Endothelial cell of umbilical vein (primary cell): ENCODE results near the gene TBC1D9. TPM values are rescaled to one million over a fixed set of nuclear protein-coding genes. Genes with fewer than 3 reads are reported as not detected.
A peak's percentile ranks its signal among the peaks of the same experiment; 100 is the strongest.

Experiments used
- BruUV-seq: library from RNA; stranded (reverse); fragments of 400-500 nt; replicated peaks from 2 replicates; lab custom pipeline; 2021; lab: Mats Ljungman, UMichigan
- CTCF ChIA-PET: fragments of 300-600, 350-600 bp; sonication (Branson Sonifier 250); formaldehyde crosslinking; loops from one replicate; lab custom pipeline; 2021; ENCODE audit warnings: antibody characterized with exemption, inconsistent platforms; lab: Charles Lee
- POLR2A ChIA-PET: fragments of 300-600, 350-600 bp; sonication (Branson Sonifier 250); formaldehyde crosslinking; loops from one replicate; lab custom pipeline; 2021; ENCODE audit warnings: antibody characterized with exemption, inconsistent platforms; lab: Charles Lee
- DNase-seq: peaks from one replicate; pipeline ENCODE4 v3.0.0-alpha.2; 2011; ENCODE audit warnings: low read depth, low spot score
- FAIRE-seq: peaks from 2 replicates; lab custom pipeline; 2011; peaks lifted over from hg19 to GRCh38; lab: Jason Lieb, UNC
- H2AFZ ChIP-seq: 2 replicates; pipeline ENCODE4 v1.6.0; 2012; ENCODE audit warnings: low read depth, low read length, control low read depth, inconsistent platforms
- H3K27ac ChIP-seq: 2 replicates; pipeline ENCODE4 v1.5.1; 2011; ENCODE audit warnings: low read depth, mild to moderate bottlenecking, control low read depth, low read length, moderate library complexity; ENCODE audit not compliant: insufficient read depth
- H3K27me3 ChIP-seq, 2 experiments: 2 replicates each; pipeline versions ENCODE4 v1.6.0 to v1.6.1; 2011; ENCODE audit warnings: low read length in 2 of 2, mixed read lengths in 1 of 2; ENCODE audit not compliant: control insufficient read depth in 2 of 2, insufficient read depth in 2 of 2
- H3K36me3 ChIP-seq, 2 experiments: 2 replicates in 1 of 2; 3 replicates in 1 of 2; pipeline ENCODE4 v1.5.1; 2011; ENCODE audit warnings: low read length in 2 of 2, mild to moderate bottlenecking in 1 of 2, moderate library complexity in 1 of 2; ENCODE audit not compliant: control insufficient read depth in 2 of 2, insufficient read depth in 2 of 2; ENCODE audit errors: extremely low read depth in 1 of 2
- H3K4me1 ChIP-seq: 3 replicates; pipeline ENCODE4 v1.5.1; 2011; ENCODE audit warnings: mild to moderate bottlenecking, low read length; ENCODE audit not compliant: control insufficient read depth, insufficient read depth; ENCODE audit errors: extremely low read depth
- H3K4me2 ChIP-seq: 2 replicates; pipeline ENCODE4 v1.6.1; 2011; ENCODE audit warnings: low read length, control low read depth, mixed read lengths; ENCODE audit not compliant: insufficient read depth
- H3K4me3 ChIP-seq, 3 experiments: fragments of 200-600 bp in 1 of 3; sonication (generic), shearing (Covaris generic) in 1 of 3; replicated peaks in 1 of 3; 2 replicates each; pipeline ENCODE4 v1.5.1; 2011 to 2016; ENCODE audit warnings: control low read depth in 3 of 3, low read length in 3 of 3, mild to moderate bottlenecking in 2 of 3, inconsistent platforms in 1 of 3, low read depth in 1 of 3, moderate library complexity in 1 of 3; ENCODE audit not compliant: insufficient read depth in 1 of 3
- H3K79me2 ChIP-seq: 2 replicates; pipeline ENCODE4 v1.6.0; 2012; ENCODE audit warnings: low read length, inconsistent platforms; ENCODE audit not compliant: control insufficient read depth, insufficient read depth
- H3K9ac ChIP-seq: replicated peaks from 2 replicates; pipeline ENCODE3; 2011; ENCODE audit warnings: low read length, control low read depth; ENCODE audit not compliant: insufficient read depth; ENCODE audit errors: extremely low read depth
- H3K9me1 ChIP-seq: replicated peaks from 3 replicates; pipeline ENCODE4 v1.6.0; 2011; ENCODE audit warnings: mild to moderate bottlenecking, low read length; ENCODE audit not compliant: control insufficient read depth, insufficient read depth; ENCODE audit errors: extremely low read depth
- H3K9me3 ChIP-seq: replicated peaks from 2 replicates; pipeline ENCODE4 v1.5.1; 2012; ENCODE audit warnings: low read length, inconsistent platforms; ENCODE audit not compliant: control insufficient read depth, insufficient read depth
- H4K20me1 ChIP-seq: replicated peaks from 2 replicates; pipeline ENCODE3; 2011; ENCODE audit warnings: mild to moderate bottlenecking, low read length; ENCODE audit not compliant: control insufficient read depth, insufficient read depth; ENCODE audit errors: extremely low read depth
- EZH2 ChIP-seq: IDR thresholded peaks from 2 replicates; pipeline ENCODE4 v1.6.1; 2012; ENCODE audit warnings: borderline replicate concordance, low read depth, mild to moderate bottlenecking, moderate library complexity, low read length, inconsistent platforms; ENCODE audit not compliant: severe bottlenecking
- FOS ChIP-seq: IDR thresholded peaks from 2 replicates; pipeline ENCODE4 v1.6.1; 2011; ENCODE audit warnings: mild to moderate bottlenecking, low read length, moderate library complexity, borderline replicate concordance; ENCODE audit not compliant: insufficient read depth
- MAX ChIP-seq: IDR thresholded peaks from 2 replicates; pipeline ENCODE4 v1.6.1; 2011; ENCODE audit not compliant: insufficient read depth, insufficient read length
- dilution Hi-C: fragments of 300-500 bp; cut with MboI; formaldehyde crosslinking; loops from one replicate; pipeline ENCODE4 v1.15.0; 2019; ENCODE audit warnings: low sequenced_read_pairs; ENCODE audit not compliant: extremely low pct_ligation_motif_present
- intact Hi-C: fragments of 100-400 bp; cut with micrococcal nuclease; formaldehyde crosslinking; loops from one replicate; pipeline ENCODE4 v1.10.0; 2022
- polyA plus RNA-seq, 4 experiments: library from polyadenylated mRNA; depleted of rRNA in 3 of 4; stranded (reverse) in 3 of 4; unstranded in 1 of 4; fragments of >200 nt; gene quantifications; 2 replicates each; pipeline versions ENCODE4 v1.2.1 to v1.2.3, GENCODE V29; 2011 to 2012; ENCODE audit warnings: missing spikeins in 1 of 4
- total RNA-seq: library from RNA; stranded (reverse); gene quantifications from 2 replicates; pipeline ENCODE4 v1.2.3, GENCODE V29; 2021

The TBC1D9 gene
- total and polyA plus RNA-seq, 2 donors (not counting 3 experiments of a cell fraction or from before 2014, with no cell fraction given): 21.7 to 45.3 TPM

GRCh38 chr4:140719022-140719421 lies 37.2 kb downstream of the TBC1D9 start:
- intact Hi-C loops (loop anchor here (2.0 kb wide), 1 partner anchor 38 kb away; the partner anchor contains the start of gene TBC1D9), dilution Hi-C loops (no loop called here)
- FAIRE-seq: peak; percentile 73
- no TSS peak for BruUV-seq
- H4K20me1 ChIP-seq: no peaks in the 10 kb centered on the region
- H3K4me3 ChIP-seq: no peak overlapping the region
- no peak for TF ChIP-seq EZH2
- TF ChIP-seq FOS: peak; percentile 42
- ChIA-PET CTCF (interaction anchor here (0.6 to 3.5 kb wide), 5 partner anchors 9 to 146 kb away, joined by 3 to 17 read pairs (median 6); partner anchors contain the start of gene TBC1D9), POLR2A (interaction anchor here (2.3 kb wide), 1 partner anchor 38 kb away, joined by 17 read pairs; the partner anchor contains the start of gene TBC1D9)
- H3K9me1 ChIP-seq: peaks cover 2% of the 10 kb centered on the region
- peak overlapping the region; percentile 80 for H3K27ac ChIP-seq
- H3K9me3 ChIP-seq: no peaks in the 10 kb centered on the region
- peaks cover 14% of the 10 kb centered on the region for H3K79me2 ChIP-seq
- peaks cover 32% of the 10 kb centered on the region for H3K4me1 ChIP-seq
- H3K36me3 ChIP-seq: peaks cover 0 to 2% of the 10 kb centered on the region in 2 experiments
- DNase-seq: peak; percentile 62
- peak overlapping the region; percentile 19 for H3K4me2 ChIP-seq
- H2AFZ ChIP-seq: no peak overlapping the region
- no peaks in the 10 kb centered on the region for H3K27me3 ChIP-seq
- H3K9ac ChIP-seq: no peak overlapping the region

- FAIRE-seq (peak; percentile 46), DNase-seq (peak; percentile 84)
- BruUV-seq: no TSS peak
- Histone ChIP-seq H2AFZ (no peak overlapping the region), H3K27ac (peak overlapping the region; percentile 80), H3K36me3 (peaks cover 0 to 2% of the 10 kb centered on the region in 2 experiments), H3K79me2 (peaks cover 15% of the 10 kb centered on the region), H3K4me2 (peak overlapping the region; percentile 27), H4K20me1 (no peaks in the 10 kb centered on the region), H3K4me3 (no peak overlapping the region), H3K9me1 (peaks cover 2% of the 10 kb centered on the region), H3K9ac (peak overlapping the region; percentile 36), H3K27me3 (no peaks in the 10 kb centered on the region), H3K9me3 (no peaks in the 10 kb centered on the region), H3K4me1 (peaks cover 32% of the 10 kb centered on the region)
- TF ChIP-seq FOS (peak; percentile 60), MAX (no peak)
- CTCF ChIA-PET: interaction anchor here (0.6 to 3.5 kb wide), 10 partner anchors 8 to 358 kb away, joined by 3 to 17 read pairs (median 4); partner anchors contain the start of gene TBC1D9
- POLR2A ChIA-PET: interaction anchor here (0.7 to 2.3 kb wide), 4 partner anchors 18 to 576 kb away, joined by 3 to 17 read pairs (median 6); partner anchors contain the start of gene TBC1D9
- dilution Hi-C loops (no loop called here), intact Hi-C loops (loop anchor here (1.0 to 2.0 kb wide), 2 partner anchors 10 to 38 kb away; partner anchors contain the start of gene TBC1D9)
Observed at GRCh38 chr4:140718241-140718952, 37.8 kb downstream of the TBC1D9 start.
